ENCODE measurements around the gene DNAH1.

GRCh38 chr3:52373676-52374075 lies 57.6 kb downstream of the DNAH1 start:
- TF ChIP-seq EP300 (IDR thresholded peaks at IDR 0.05; ENCODE audit: borderline replicate concordance) = no peak
- no peak for TF ChIP-seq MAX (IDR thresholded peaks at IDR 0.05)
- no peak for TF ChIP-seq RAD21 (IDR thresholded peaks at IDR 0.05; ENCODE audit: low read depth)
- TF ChIP-seq TAF1 (IDR thresholded peaks at IDR 0.05; ENCODE audit: low read depth) = no peak

Measured in Ishikawa (cell line).